K562 (cell line): ENCODE results near the gene ERP27. TPM values are rescaled to one million over a fixed set of nuclear protein-coding genes. Genes with fewer than 3 reads are reported as not detected.

Experiments
- ATAC-seq: fragments of 200-7000 bp; cut with Tn5 transposase; 3 replicates; pipeline ENCODE4 v1.9.1; 2020; ENCODE audit warnings: moderate library complexity
- BruUV-seq: library from RNA; stranded (reverse); fragments of 400-500 nt; replicated peaks from 2 replicates; lab custom pipeline; 2021; lab: Mats Ljungman, UMichigan
- CTCF ChIA-PET: fragments of 300-600 bp; formaldehyde crosslinking; extraction: SDS; loops from one replicate; lab custom pipeline; 2021; ENCODE audit warnings: low intra/inter-chr PET ratio; lab: Yijun Ruan, JAX
- POLR2A ChIA-PET: fragments of 300-600, 350-650 bp; sonication (Branson Sonifier 250); formaldehyde crosslinking; extraction: SDS; loops from one replicate; lab custom pipeline; 2021; ENCODE audit warnings: antibody characterized with exemption, inconsistent platforms; lab: Yijun Ruan, JAX
- DNase-seq, 4 experiments: peaks; one replicate each; pipeline versions ENCODE4 v3.0.0 to v3.0.0-alpha.2; 2011 to 2018; ENCODE audit warnings: low spot score in 3 of 4, mixed read lengths in 3 of 4; ENCODE audit errors: extremely low read depth in 1 of 4
- FAIRE-seq: peaks from 2 replicates; lab custom pipeline; 2011; peaks lifted over from hg19 to GRCh38; lab: Jason Lieb, UNC
- H2AFZ ChIP-seq: 2 replicates; pipeline ENCODE4 v1.6.0; 2011; ENCODE audit warnings: low read depth, low read length, control low read depth, inconsistent platforms
- H3K27ac ChIP-seq: fragments of 200-600 bp; 3 replicates; pipeline ENCODE4 v1.8.0; 2011; ENCODE audit warnings: low read depth, mild to moderate bottlenecking, control low read depth, inconsistent platforms, low read length, moderate library complexity, mixed read lengths; ENCODE audit errors: extremely low read depth
- H3K27me3 ChIP-seq, 2 experiments: fragments of 300-600 bp in 1 of 2; 2 replicates in 1 of 2; 3 replicates in 1 of 2; pipeline versions ENCODE4 v1.6.0 to v1.8.0; 2011; ENCODE audit warnings: inconsistent platforms in 2 of 2, low read length in 2 of 2, mild to moderate bottlenecking in 1 of 2, mixed read lengths in 1 of 2, moderate library complexity in 1 of 2; ENCODE audit not compliant: control insufficient read depth in 2 of 2, insufficient read depth in 2 of 2
- H3K36me3 ChIP-seq: fragments of 300-600 bp; 3 replicates; pipeline ENCODE4 v1.8.0; 2011; ENCODE audit warnings: mild to moderate bottlenecking, low read length, inconsistent platforms; ENCODE audit not compliant: control insufficient read depth, insufficient read depth
- H3K4me1 ChIP-seq, 2 experiments: fragments of 200-600 bp in 1 of 2; replicated peaks in 1 of 2; 2 replicates in 1 of 2; 3 replicates in 1 of 2; pipeline versions ENCODE4 v1.5.1 to v1.8.0; 2011; ENCODE audit warnings: inconsistent platforms in 2 of 2, low read length in 2 of 2, mild to moderate bottlenecking in 1 of 2, mixed read lengths in 1 of 2, moderate library complexity in 1 of 2; ENCODE audit not compliant: control insufficient read depth in 2 of 2, insufficient read depth in 2 of 2
- H3K4me2 ChIP-seq: 2 replicates; pipeline ENCODE4 v1.6.1; 2011; ENCODE audit warnings: low read length, control low read depth, inconsistent platforms, mixed read lengths; ENCODE audit not compliant: insufficient read depth
- H3K4me3 ChIP-seq: fragments of 200-600 bp; sonication (generic), shearing (Covaris generic); 2 replicates; pipeline ENCODE4 v1.5.1; 2016; ENCODE audit warnings: control low read depth, inconsistent platforms
- H3K79me2 ChIP-seq: fragments of 200-600 bp; 3 replicates; pipeline ENCODE4 v1.8.0; 2011; ENCODE audit warnings: low read length, inconsistent platforms; ENCODE audit not compliant: control insufficient read depth, insufficient read depth
- H3K9ac ChIP-seq, 2 experiments: 2 replicates each; pipeline versions ENCODE4 v1.6.0 to v1.6.1; 2011; ENCODE audit warnings: low read depth in 2 of 2, low read length in 2 of 2, control low read depth in 1 of 2, inconsistent platforms in 1 of 2, mild to moderate bottlenecking in 1 of 2, mixed read lengths in 1 of 2; ENCODE audit not compliant: insufficient read depth in 1 of 2
- H3K9me1 ChIP-seq: one replicate; pipeline ENCODE4 v1.6.0; 2011; ENCODE audit warnings: inconsistent platforms, mild to moderate bottlenecking, low read length, moderate library complexity; ENCODE audit not compliant: control insufficient read depth, insufficient read depth
- H3K9me3 ChIP-seq: replicated peaks from 2 replicates; pipeline ENCODE4 v1.5.1; 2011; ENCODE audit warnings: low read depth, low read length, inconsistent platforms; ENCODE audit not compliant: control insufficient read depth, insufficient read depth
- H4K20me1 ChIP-seq: replicated peaks from 2 replicates; pipeline ENCODE4 v1.6.1; 2011; ENCODE audit warnings: low read length, inconsistent platforms, mixed read lengths; ENCODE audit not compliant: control insufficient read depth, insufficient read depth
- ATF1 ChIP-seq, 2 experiments: fragments of 450-650 bp in 1 of 2; IDR thresholded peaks; 2 replicates each; pipeline ENCODE4 v1.6.1; 2016; ENCODE audit warnings: missing compliant biosample characterization in 1 of 2, missing genetic modification characterization in 1 of 2
- CTCF ChIP-seq, 3 experiments: IDR thresholded peaks in 2 of 3; conservative IDR thresholded peaks in 1 of 3; 2 replicates each; pipeline ENCODE4 v1.5.1; 2011 to 2012; ENCODE audit warnings: low read length in 3 of 3, mild to moderate bottlenecking in 3 of 3, control low read depth in 2 of 3, improper control_type of control experiment in 1 of 3, inconsistent platforms in 1 of 3, low read depth in 1 of 3, mixed read lengths in 1 of 3, moderate library complexity in 1 of 3; ENCODE audit not compliant: insufficient read depth in 2 of 3
- HEY1 ChIP-seq: fragments of 250-450 bp; sonication (Bioruptor Pico); IDR thresholded peaks from 2 replicates; pipeline ENCODE4 v1.5.0; 2020; ENCODE audit warnings: mild to moderate bottlenecking, moderate library complexity, borderline replicate concordance
- RAD21 ChIP-seq, 2 experiments: fragments of 250-450 bp in 1 of 2; fragments of 450-650 bp in 1 of 2; sonication (Bioruptor Pico) in 1 of 2; formaldehyde crosslinking in 1 of 2; IDR thresholded peaks in 1 of 2; conservative IDR thresholded peaks in 1 of 2; 2 replicates each; pipeline versions ENCODE4 v1.4.0 to v1.8.0; 2020 to 2022; ENCODE audit warnings: mild to moderate bottlenecking in 2 of 2, moderate library complexity in 1 of 2
- RBM22 ChIP-seq: fragments of 200-400 bp; formaldehyde crosslinking; IDR thresholded peaks from 2 replicates; pipeline ENCODE4 v1.6.1; 2018; ENCODE audit warnings: low read length, low read depth; ENCODE audit not compliant: poor library complexity, severe bottlenecking
- WGBS: fragments of 100-300 bp; shearing (Covaris generic); methylation state at CpG from one replicate; pipeline ENCODE4 v1.1.6; 2016; ENCODE audit warnings: low coverage, mixed read lengths; ENCODE audit not compliant: insufficient coverage; ENCODE audit errors: missing lambda C conversion rate; 5-methylcytosine and 5-hydroxymethylcytosine counted together
- in situ Hi-C: fragments of 300-500 bp; cut with MboI; formaldehyde crosslinking; loops from 4 replicates; pipeline ENCODE4 v1.15.0; 2018; ENCODE audit warnings: inconsistent platforms, mixed read lengths
- intact Hi-C: fragments of 100-400 bp; cut with micrococcal nuclease; formaldehyde crosslinking; loops from 2 replicates; pipeline ENCODE4 v1.14.2; 2022
- polyA plus RNA-seq, 8 experiments: library from polyadenylated mRNA; depleted of rRNA in 4 of 8; stranded (reverse) in 5 of 8; unstranded in 3 of 8; fragments of >200 nt; fragmentation: Nextera tagmentation in 2 of 8; fragmentation: Illumina TruSeq in 1 of 8; extraction: Ambion mirVana in 2 of 8; extraction: Trizol in 1 of 8; gene quantifications; 2 replicates each; pipeline versions ENCODE4 v1.2.1 to v1.2.3, GENCODE V29; 2011 to 2014; ENCODE audit warnings: inconsistent platforms in 1 of 8, missing spikeins in 1 of 8
- total RNA-seq, 7 experiments: library from RNA; depleted of rRNA in 6 of 7; stranded (reverse); fragments of >200 nt in 6 of 7; fragmentation: Illumina TruSeq in 2 of 7; extraction: Trizol in 2 of 7; gene quantifications; 2 replicates each; pipeline versions ENCODE4 v1.2.1 to v1.2.3, GENCODE V29; 2011 to 2021; ENCODE audit warnings: low replicate concordance in 1 of 7

ERP27 gene
- total and polyA plus RNA-seq, 9 of the 15 experiments (the other 6 are each of a cell fraction or from before 2014, with no cell fraction given), result 0.07 to 0.27 (median 0.11) TPM; not detected in 6

GRCh38 chr12:14941369-14941768 is 3.0 kb upstream of the ERP27 start (continued):
- TF ChIP-seq HEY1 (CRISPR knock-in tag) (no peak), ATF1 (CRISPR knock-in tag; IDR thresholded peaks at IDR 0.05) (no peak), ATF1 (tag; IDR thresholded peaks at IDR 0.05) (no peak)

- FAIRE-seq (no peak), DNase-seq (no peak), ATAC-seq (no peak)
- Histone ChIP-seq H4K20me1 (no peaks in the 10 kb centered on the region), H2AFZ (no peak overlapping the region), H3K4me2 (no peak overlapping the region), H3K9me1 (no peaks in the 10 kb centered on the region), H3K36me3 (no peaks in the 10 kb centered on the region), H3K27ac (no peak overlapping the region), H3K9me3 (no peaks in the 10 kb centered on the region), H3K4me1 (no peaks in the 10 kb centered on the region; a peak in 1 of 5 replicates), H3K79me2 (no peaks in the 10 kb centered on the region), H3K9ac (no peak overlapping the region), H3K4me3 (no peak overlapping the region), H3K27me3 (no peaks in the 10 kb centered on the region)
- in situ Hi-C loops (no loop called here), intact Hi-C loops (loop anchor here (5.0 kb wide), 1 partner anchor 55 kb away; no protein-coding TSS in a partner anchor)
- TF ChIP-seq RBM22 (no peak), CTCF (IDR thresholded peaks at IDR 0.05 in 2 of 3, conservative IDR thresholded peaks at IDR 0.05 in 1 of 3; ENCODE audit: insufficient read depth in 2 of 3, low read depth in 1 of 3, low read length in 3 of 3) (peak in 2 of 3 experiments; percentile 13 to 29; a peak in 1 of 6 replicates), RAD21 (CRISPR knock-in tag; conservative IDR thresholded peaks at IDR 0.05 in 1 of 2, IDR thresholded peaks at IDR 0.05 in 1 of 2) (peak in 1 of 2 experiments; percentile 34; a peak in 1 of 4 replicates)
- CTCF ChIA-PET, result no interaction called here
- BruUV-seq, result no TSS peak
- POLR2A ChIA-PET, result no interaction called here
- 0% methylated on average over 1 of the region's 1 CpG for WGBS
Measured at GRCh38 chr12:14937689-14938088, 648 bp downstream of the ERP27 start.
